Left lung (tissue), 10 donors: ENCODE measurements around the gene ADAMTSL1. TPM values are rescaled to one million over a fixed set of nuclear protein-coding genes. Genes with fewer than 3 reads are reported as not detected.

Experiments used
- ATAC-seq: fragments of 200-7000 bp; cut with Tn5 transposase; one replicate; pipeline ENCODE4 v1.9.1; 2020; ENCODE audit warnings: moderate library complexity
- DNase-seq, 4 donors: peaks; one replicate each; pipeline ENCODE4 v3.0.0-alpha.2; 2013 to 2020
- H3K27ac ChIP-seq, 2 donors: fragments of 200-600 bp; sonication (generic) in 1 of 2; one replicate each; pipeline versions ENCODE4 v1.5.0 to v1.8.0; 2020 to 2021
- H3K27me3 ChIP-seq, 2 donors: fragments of 200-600 bp; sonication (generic) in 1 of 2; one replicate each; pipeline versions ENCODE4 v1.5.0 to v1.8.0; 2020 to 2021
- H3K36me3 ChIP-seq, 2 donors: fragments of 200-600 bp; sonication (generic) in 1 of 2; one replicate each; pipeline versions ENCODE4 v1.5.0 to v1.8.0; 2020 to 2021
- H3K4me1 ChIP-seq, 2 donors: fragments of 200-600 bp; one replicate each; pipeline ENCODE4 v1.8.0; 2021
- H3K4me3 ChIP-seq, 2 donors: fragments of 200-600 bp; sonication (generic) in 1 of 2; one replicate each; pipeline versions ENCODE4 v1.5.0 to v1.8.0; 2020 to 2021; ENCODE audit warnings: mild to moderate bottlenecking in 1 of 2
- H3K9me3 ChIP-seq, 2 donors: fragments of 200-600 bp; sonication (generic) in 1 of 2; one replicate each; pipeline versions ENCODE4 v1.5.0 to v1.8.0; 2020 to 2021
- intact Hi-C, 2 donors: fragments of 100-400 bp; cut with DNase I; formaldehyde crosslinking; loops; one replicate each; pipeline versions ENCODE4 v1.11.2 to v1.14.2; 2022
- polyA plus RNA-seq, 6 donors: library from polyadenylated mRNA; unstranded; fragments of 120-200 nt; gene quantifications; one replicate each; pipeline ENCODE4 v1.2.1, GENCODE V29; 2013; ENCODE audit not compliant: insufficient read length in 6 of 6
- total RNA-seq, 2 donors: library from RNA; stranded (reverse); fragmentation: NEBNext Ultra II Directional; extraction: Animal tissue kit (Norgen Biotek cat#: 25700); gene quantifications; one replicate each; pipeline ENCODE4 v1.2.1, GENCODE V29; 2021
- TF ChIP-seq, protein P1 (sequence below), 2 donors: fragments of 200-600 bp; sonication (generic) in 1 of 2; IDR thresholded peaks; one replicate each; pipeline versions ENCODE4 v1.5.0 to v1.8.0; 2021; ENCODE audit warnings: antibody characterized with exemption in 2 of 2
- donor health status: DM: no; HTN: yes; CAD: no.
- donor health status: DM: no; HTN: no; CAD: no.

The ADAMTSL1 gene
- total and polyA plus RNA-seq, 8 donors, result 3.0 to 28.1 (median 17.9) TPM

DNA sequence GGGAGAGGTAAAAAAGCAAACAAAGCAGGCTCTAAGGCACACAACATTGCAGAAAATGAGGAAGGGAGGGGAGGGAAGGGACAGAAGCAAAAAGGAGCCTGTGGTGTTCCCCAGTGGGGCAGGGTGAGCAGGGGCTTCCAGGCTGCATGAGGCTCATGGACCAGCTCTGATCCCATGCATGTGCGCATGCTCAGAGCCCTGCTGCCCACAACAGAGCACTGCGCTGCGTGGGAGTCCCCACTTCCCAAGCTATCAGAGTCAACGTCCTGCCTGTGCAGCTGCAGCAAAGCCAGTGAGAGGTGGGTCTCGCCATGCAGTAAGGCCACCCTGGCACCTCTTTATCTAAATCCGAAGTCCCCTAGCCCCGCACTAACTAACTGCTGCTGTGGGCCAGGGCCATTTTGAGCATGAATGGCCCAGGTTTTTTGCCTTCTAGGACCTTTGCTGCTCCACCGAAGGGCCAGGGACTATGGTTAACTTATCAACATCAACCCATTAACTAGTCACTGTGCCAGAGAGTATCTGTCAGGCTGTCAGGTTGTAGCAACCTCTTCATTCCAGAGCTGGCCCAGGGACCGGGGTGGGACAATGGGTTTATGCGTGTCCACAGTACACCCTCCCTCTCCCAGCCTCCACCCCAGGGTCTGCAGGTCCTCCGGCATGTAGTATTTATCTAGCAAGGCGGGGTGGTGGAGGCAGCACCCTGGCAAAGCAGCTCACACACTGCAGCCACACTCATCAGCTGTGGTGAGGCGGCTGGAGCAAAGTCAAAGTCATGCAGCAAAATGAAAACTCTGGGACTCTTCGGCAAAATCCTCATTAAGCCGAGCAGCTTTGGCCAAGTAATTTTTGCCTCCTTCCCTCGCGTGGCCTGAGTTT, 435.4 kb downstream of the ADAMTSL1 start:
- Histone ChIP-seq H3K9me3 (no peaks in the 10 kb centered on the region), H3K27me3 (no peaks in the 10 kb centered on the region), H3K27ac (no peak overlapping the region), H3K36me3 (no peaks in the 10 kb centered on the region), H3K4me3 (no peak overlapping the region), H3K4me1 (no peaks in the 10 kb centered on the region)
- intact Hi-C loops, result loop anchor here in 1 of 2 donors (10.0 kb wide), 1 partner anchor 65 kb away; no protein-coding TSS in a partner anchor
- DNase-seq (no peak), ATAC-seq (no peak)
- TF ChIP-seq, protein P1, sequence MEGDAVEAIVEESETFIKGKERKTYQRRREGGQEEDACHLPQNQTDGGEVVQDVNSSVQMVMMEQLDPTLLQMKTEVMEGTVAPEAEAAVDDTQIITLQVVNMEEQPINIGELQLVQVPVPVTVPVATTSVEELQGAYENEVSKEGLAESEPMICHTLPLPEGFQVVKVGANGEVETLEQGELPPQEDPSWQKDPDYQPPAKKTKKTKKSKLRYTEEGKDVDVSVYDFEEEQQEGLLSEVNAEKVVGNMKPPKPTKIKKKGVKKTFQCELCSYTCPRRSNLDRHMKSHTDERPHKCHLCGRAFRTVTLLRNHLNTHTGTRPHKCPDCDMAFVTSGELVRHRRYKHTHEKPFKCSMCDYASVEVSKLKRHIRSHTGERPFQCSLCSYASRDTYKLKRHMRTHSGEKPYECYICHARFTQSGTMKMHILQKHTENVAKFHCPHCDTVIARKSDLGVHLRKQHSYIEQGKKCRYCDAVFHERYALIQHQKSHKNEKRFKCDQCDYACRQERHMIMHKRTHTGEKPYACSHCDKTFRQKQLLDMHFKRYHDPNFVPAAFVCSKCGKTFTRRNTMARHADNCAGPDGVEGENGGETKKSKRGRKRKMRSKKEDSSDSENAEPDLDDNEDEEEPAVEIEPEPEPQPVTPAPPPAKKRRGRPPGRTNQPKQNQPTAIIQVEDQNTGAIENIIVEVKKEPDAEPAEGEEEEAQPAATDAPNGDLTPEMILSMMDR (IDR thresholded peaks at IDR 0.05), result no peak

DNA sequence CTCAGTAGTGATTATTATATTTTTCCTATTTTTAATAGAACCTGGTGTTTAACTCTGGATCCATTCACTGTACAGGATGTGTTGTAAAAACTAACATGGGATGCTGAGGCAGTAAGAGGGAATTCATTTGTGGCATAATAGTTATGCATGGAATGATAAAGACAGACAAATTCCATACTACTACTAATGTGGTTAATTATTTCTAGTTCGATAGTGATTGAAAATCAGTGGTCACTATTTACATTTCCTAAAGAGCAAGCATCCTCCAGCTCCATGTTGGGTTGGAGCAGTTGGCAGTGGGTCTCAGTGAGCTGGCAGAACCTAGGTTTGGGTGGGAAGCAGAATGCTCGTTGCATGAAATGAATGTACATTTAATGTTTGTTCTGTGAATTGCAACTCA, 436.5 kb downstream of the ADAMTSL1 start:
- Histone ChIP-seq H3K4me3 (no peak overlapping the region), H3K36me3 (no peaks in the 10 kb centered on the region), H3K27ac (no peak overlapping the region), H3K27me3 (no peaks in the 10 kb centered on the region), H3K9me3 (no peaks in the 10 kb centered on the region), H3K4me1 (no peaks in the 10 kb centered on the region)
- TF ChIP-seq, protein P1 (IDR thresholded peaks at IDR 0.05), result no peak
- intact Hi-C loops, result loop anchor here in 1 of 2 donors (10.0 kb wide), 1 partner anchor 64 kb away; no protein-coding TSS in a partner anchor
- ATAC-seq, result no peak
- no peak for DNase-seq

DNA sequence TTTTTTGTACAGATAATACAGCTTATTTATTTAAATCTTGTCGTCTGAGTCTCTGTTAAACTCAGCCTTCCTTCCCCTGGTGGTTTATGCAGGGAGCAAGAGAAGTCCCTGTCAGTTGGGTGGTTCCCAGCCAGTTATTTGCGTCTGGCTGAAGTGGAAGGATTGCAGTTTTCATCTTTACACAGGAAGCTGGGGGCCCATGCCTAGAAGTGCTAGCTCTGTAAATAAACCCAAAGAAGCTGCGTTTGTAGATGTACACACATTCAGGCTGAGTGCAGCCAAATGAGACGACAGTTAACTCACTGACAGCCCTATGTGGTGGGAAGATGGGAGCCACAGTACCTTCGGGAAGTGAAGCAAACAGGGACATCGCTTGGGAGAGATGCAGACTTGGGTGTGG, 437.0 kb downstream of the ADAMTSL1 start:
- intact Hi-C loops, result loop anchor here in 1 of 2 donors (10.0 kb wide), 1 partner anchor 64 kb away; no protein-coding TSS in a partner anchor
- no peaks in the 10 kb centered on the region for H3K36me3 ChIP-seq
- TF ChIP-seq, protein P1 (IDR thresholded peaks at IDR 0.05), result no peak

DNA sequence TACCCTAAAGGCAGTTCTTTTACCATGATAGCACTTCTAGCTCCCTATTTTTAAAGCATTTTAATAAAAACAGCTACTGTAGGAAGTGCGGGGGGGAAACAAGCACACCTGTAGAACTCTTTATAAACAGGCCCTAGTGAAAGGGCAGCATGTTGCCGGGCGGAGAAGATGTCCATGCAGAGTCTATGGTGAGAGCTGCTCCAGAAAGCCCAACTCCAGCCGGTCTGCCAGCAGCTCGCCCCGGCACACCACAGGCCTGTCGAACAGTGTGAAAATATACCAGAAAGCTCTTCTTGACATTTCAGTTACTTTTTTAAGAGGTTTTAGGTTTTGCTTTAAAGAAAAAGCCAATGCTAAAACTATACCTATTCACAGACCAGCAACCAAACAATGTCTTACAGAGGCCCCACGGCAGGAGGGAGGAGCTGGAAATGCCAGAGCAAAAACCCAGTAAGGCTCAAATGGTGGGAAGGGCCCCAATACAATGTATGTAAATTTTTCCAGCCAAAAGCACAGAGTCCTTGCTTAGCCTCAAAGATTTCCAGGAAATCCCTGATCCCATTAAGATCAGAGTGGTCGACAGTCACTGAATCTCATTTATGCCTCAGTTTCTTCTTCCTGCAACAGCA, 437.9 kb downstream of the ADAMTSL1 start:
- TF ChIP-seq, protein P1 (IDR thresholded peaks at IDR 0.05), result no peak

More for the DNA sequence above, 437.0 kb downstream of the ADAMTSL1 start:
- ATAC-seq (no peak), DNase-seq (peak in 2 of 4 donors; percentile 11 to 39)
- Histone ChIP-seq H3K27ac (no peak overlapping the region), H3K4me3 (no peak overlapping the region), H3K9me3 (no peaks in the 10 kb centered on the region), H3K4me1 (no peaks in the 10 kb centered on the region), H3K27me3 (no peaks in the 10 kb centered on the region)

More for the DNA sequence above, 437.9 kb downstream of the ADAMTSL1 start:
- intact Hi-C loops, result loop anchor here in 1 of 2 donors (10.0 kb wide), 1 partner anchor 63 kb away; no protein-coding TSS in a partner anchor
- Histone ChIP-seq H3K27ac (no peak overlapping the region), H3K4me3 (no peak overlapping the region), H3K36me3 (no peaks in the 10 kb centered on the region), H3K27me3 (no peaks in the 10 kb centered on the region), H3K9me3 (no peaks in the 10 kb centered on the region), H3K4me1 (no peaks in the 10 kb centered on the region)
- no peak for DNase-seq
- no peak for ATAC-seq
